ENCODE data around the gene EHMT1. TPM values are rescaled to one million over a fixed set of nuclear protein-coding genes. Genes with fewer than 3 reads are reported as not detected.

EHMT1 gene
- total RNA-seq, 1 donor, result 56.6 TPM

GRCh38 chr9:137665226-137665625, 46.4 kb downstream of the EHMT1 start:
- H3K4me1 ChIP-seq (ENCODE audit: insufficient read depth, low read length), result peaks cover 21% of the 10 kb centered on the region
- no peaks in the 10 kb centered on the region for H3K9me3 ChIP-seq (ENCODE audit: low read depth, low read length)
- H3K4me3 ChIP-seq (ENCODE audit: low read length), result no peak overlapping the region
- H3K27me3 ChIP-seq (ENCODE audit: insufficient read depth, low read length), result no peaks in the 10 kb centered on the region

- Histone ChIP-seq H3K9me3 (ENCODE audit: low read depth, low read length) (no peaks in the 10 kb centered on the region), H3K4me1 (ENCODE audit: insufficient read depth, low read length) (peaks cover 28% of the 10 kb centered on the region), H3K27me3 (ENCODE audit: insufficient read depth, low read length) (no peaks in the 10 kb centered on the region), H3K4me3 (ENCODE audit: low read length) (no peak overlapping the region)
These were observed 47.1 kb downstream of the EHMT1 start for GRCh38 chr9:137665697-137666512.

GRCh38 chr9:137666513-137666822, 47.7 kb downstream of the EHMT1 start:
- Histone ChIP-seq H3K9me3 (ENCODE audit: low read depth, low read length) (no peaks in the 10 kb centered on the region), H3K27me3 (ENCODE audit: insufficient read depth, low read length) (no peaks in the 10 kb centered on the region), H3K4me3 (ENCODE audit: low read length) (no peak overlapping the region), H3K4me1 (ENCODE audit: insufficient read depth, low read length) (peaks cover 28% of the 10 kb centered on the region)

GRCh38 chr9:137666955-137667670, 48.3 kb downstream of the EHMT1 start:
- H3K4me3 ChIP-seq (ENCODE audit: low read length), result no peak overlapping the region
- peaks cover 28% of the 10 kb centered on the region for H3K4me1 ChIP-seq (ENCODE audit: insufficient read depth, low read length)
- H3K9me3 ChIP-seq (ENCODE audit: low read depth, low read length), result no peaks in the 10 kb centered on the region
- H3K27me3 ChIP-seq (ENCODE audit: insufficient read depth, low read length), result no peaks in the 10 kb centered on the region

- no peak overlapping the region for H3K4me3 ChIP-seq (ENCODE audit: low read length)
- peaks cover 31% of the 10 kb centered on the region for H3K4me1 ChIP-seq (ENCODE audit: insufficient read depth, low read length)
- no peaks in the 10 kb centered on the region for H3K27me3 ChIP-seq (ENCODE audit: insufficient read depth, low read length)
- no peaks in the 10 kb centered on the region for H3K9me3 ChIP-seq (ENCODE audit: low read depth, low read length)
These were observed 49.4 kb downstream of the EHMT1 start for GRCh38 chr9:137668203-137668602.

- H3K4me1 ChIP-seq (ENCODE audit: insufficient read depth, low read length), result peaks cover 35% of the 10 kb centered on the region
- H3K9me3 ChIP-seq (ENCODE audit: low read depth, low read length), result no peaks in the 10 kb centered on the region
These were observed 50.5 kb downstream of the EHMT1 start for GRCh38 chr9:137669261-137669672.

GRCh38 chr9:137670391-137671195, 51.8 kb downstream of the EHMT1 start:
- Histone ChIP-seq H3K4me1 (ENCODE audit: insufficient read depth, low read length) (peaks cover 35% of the 10 kb centered on the region), H3K27me3 (ENCODE audit: insufficient read depth, low read length) (no peaks in the 10 kb centered on the region), H3K9me3 (ENCODE audit: low read depth, low read length) (no peaks in the 10 kb centered on the region), H3K4me3 (ENCODE audit: low read length) (no peak overlapping the region)

More at GRCh38 chr9:137669261-137669672, 50.5 kb downstream of the EHMT1 start:
- Histone ChIP-seq H3K27me3 (ENCODE audit: insufficient read depth, low read length) (no peaks in the 10 kb centered on the region), H3K4me3 (ENCODE audit: low read length) (no peak overlapping the region)

GRCh38 chr9:137671196-137671538, 52.4 kb downstream of the EHMT1 start:
- no peaks in the 10 kb centered on the region for H3K9me3 ChIP-seq (ENCODE audit: low read depth, low read length)
- H3K4me3 ChIP-seq (ENCODE audit: low read length), result no peak overlapping the region
- H3K27me3 ChIP-seq (ENCODE audit: insufficient read depth, low read length), result no peaks in the 10 kb centered on the region
- H3K4me1 ChIP-seq (ENCODE audit: insufficient read depth, low read length), result peaks cover 35% of the 10 kb centered on the region

DNA sequence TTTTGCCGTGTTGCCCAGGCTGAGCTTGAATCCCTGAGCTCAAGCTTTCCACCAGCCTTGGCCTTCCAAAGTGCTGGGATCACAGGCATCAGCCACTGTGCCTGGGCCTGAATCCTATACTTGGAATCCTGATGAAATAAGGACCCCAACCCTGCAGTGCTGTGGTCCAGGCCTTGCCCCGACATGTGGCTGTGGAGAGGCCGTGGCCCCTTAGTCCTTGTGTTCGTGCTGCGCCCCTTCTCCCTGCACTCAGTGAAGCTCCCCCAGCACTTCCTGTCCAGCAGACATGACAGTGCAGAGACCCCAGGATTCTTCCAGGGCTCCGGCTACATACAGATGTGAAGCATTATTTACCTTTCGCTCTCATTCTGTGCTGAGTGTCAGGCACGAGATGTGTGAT, 52.9 kb downstream of the EHMT1 start:
- Histone ChIP-seq H3K9me3 (ENCODE audit: low read depth, low read length) (no peaks in the 10 kb centered on the region), H3K27me3 (ENCODE audit: insufficient read depth, low read length) (no peaks in the 10 kb centered on the region), H3K4me3 (ENCODE audit: low read length) (no peak overlapping the region), H3K4me1 (ENCODE audit: insufficient read depth, low read length) (peaks cover 34% of the 10 kb centered on the region)

GRCh38 chr9:137672907-137673791, 54.3 kb downstream of the EHMT1 start:
- H3K27me3 ChIP-seq (ENCODE audit: insufficient read depth, low read length), result no peaks in the 10 kb centered on the region
- no peak overlapping the region for H3K4me3 ChIP-seq (ENCODE audit: low read length)
- no peaks in the 10 kb centered on the region for H3K9me3 ChIP-seq (ENCODE audit: low read depth, low read length)
- H3K4me1 ChIP-seq (ENCODE audit: insufficient read depth, low read length), result peaks cover 27% of the 10 kb centered on the region

DNA sequence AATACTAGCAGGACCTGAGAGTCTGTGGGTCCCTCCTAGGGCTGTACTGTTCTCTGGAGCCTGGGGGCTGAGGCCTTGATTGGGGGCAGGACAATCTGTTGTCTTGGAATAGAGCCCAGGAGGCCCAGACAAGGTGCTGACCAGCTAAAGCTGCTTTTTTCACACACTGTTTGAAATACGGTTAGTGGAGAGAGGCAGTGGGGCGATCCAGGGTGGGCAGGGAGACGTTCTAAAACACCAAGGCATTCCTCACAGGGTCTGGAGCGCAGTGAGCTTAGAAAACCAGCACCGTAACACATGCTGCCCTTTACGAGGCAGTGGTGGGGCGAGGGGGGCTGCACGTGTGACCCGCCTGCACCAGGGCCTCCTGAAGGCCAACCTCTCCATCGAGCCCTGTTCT, 55.1 kb downstream of the EHMT1 start:
- H3K27me3 ChIP-seq (ENCODE audit: insufficient read depth, low read length), result no peaks in the 10 kb centered on the region
- H3K4me3 ChIP-seq (ENCODE audit: low read length), result no peak overlapping the region
- peaks cover 34% of the 10 kb centered on the region for H3K4me1 ChIP-seq (ENCODE audit: insufficient read depth, low read length)
- H3K9me3 ChIP-seq (ENCODE audit: low read depth, low read length), result no peaks in the 10 kb centered on the region

- Histone ChIP-seq H3K27me3 (ENCODE audit: insufficient read depth, low read length) (no peaks in the 10 kb centered on the region), H3K9me3 (ENCODE audit: low read depth, low read length) (no peaks in the 10 kb centered on the region), H3K4me1 (ENCODE audit: insufficient read depth, low read length) (peaks cover 39% of the 10 kb centered on the region), H3K4me3 (ENCODE audit: low read length) (no peak overlapping the region)
These were observed 55.6 kb downstream of the EHMT1 start for GRCh38 chr9:137674307-137674975.

DNA sequence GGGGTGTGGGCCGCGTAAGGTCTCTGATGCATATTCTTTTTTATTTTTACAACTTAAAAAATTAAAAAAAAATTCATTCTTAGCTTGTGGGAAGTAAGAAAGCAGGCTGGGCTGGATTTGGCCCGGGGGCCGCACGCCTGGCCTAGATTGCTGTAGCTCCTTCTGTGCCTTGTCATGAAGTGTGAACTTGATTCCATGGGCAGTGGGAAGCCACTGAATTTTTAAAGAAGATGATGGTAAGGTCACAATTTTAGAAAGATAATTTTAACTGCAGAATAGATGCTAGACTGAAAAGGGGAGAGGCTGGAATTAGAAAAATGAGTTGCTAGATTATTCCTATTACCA, 56.1 kb downstream of the EHMT1 start:
- H3K27me3 ChIP-seq (ENCODE audit: insufficient read depth, low read length), result no peaks in the 10 kb centered on the region
- H3K4me1 ChIP-seq (ENCODE audit: insufficient read depth, low read length), result peaks cover 43% of the 10 kb centered on the region

GRCh38 chr9:137676998-137677397, 58.2 kb downstream of the EHMT1 start:
- Histone ChIP-seq H3K4me1 (ENCODE audit: insufficient read depth, low read length) (peaks cover 46% of the 10 kb centered on the region), H3K4me3 (ENCODE audit: low read length) (no peak overlapping the region), H3K27me3 (ENCODE audit: insufficient read depth, low read length) (no peaks in the 10 kb centered on the region), H3K9me3 (ENCODE audit: low read depth, low read length) (no peaks in the 10 kb centered on the region)

More for the DNA sequence above, 56.1 kb downstream of the EHMT1 start:
- Histone ChIP-seq H3K9me3 (ENCODE audit: low read depth, low read length) (no peaks in the 10 kb centered on the region), H3K4me3 (ENCODE audit: low read length) (no peak overlapping the region)

Data from mononuclear cell (primary cell).